GM23338 (cell line): ENCODE results near the gene NTN4.

Source experiments
- CREB1 ChIP-seq: fragments of 250-450 bp; sonication (Bioruptor Pico); IDR thresholded peaks from 2 replicates; pipeline ENCODE4 v1.5.0; 2020; ENCODE audit warnings: low read depth, mild to moderate bottlenecking, moderate library complexity
- CTCF ChIP-seq, 2 experiments: fragments of 200-600 bp in 1 of 2; sonication (generic) in 1 of 2; conservative IDR thresholded peaks; 2 replicates each; pipeline versions ENCODE4 v1.5.1 to v1.6.1; 2016 to 2017; ENCODE audit warnings: antibody characterized with exemption in 2 of 2, low read depth in 2 of 2, mild to moderate bottlenecking in 2 of 2, moderate library complexity in 1 of 2
- EZH2 ChIP-seq: fragments of 200-600 bp; sonication (generic); IDR thresholded peaks from one replicate; pipeline ENCODE4 v1.8.0; 2017; ENCODE audit warnings: antibody characterized with exemption, mild to moderate bottlenecking, low read depth; ENCODE audit not compliant: unreplicated experiment
- REST ChIP-seq: IDR thresholded peaks from one replicate; pipeline ENCODE4 v1.6.1; 2018; ENCODE audit warnings: antibody characterized with exemption; ENCODE audit not compliant: unreplicated experiment
- ZNF114 ChIP-seq: fragments of 250-450 bp; sonication (Bioruptor Pico); IDR thresholded peaks from 2 replicates; pipeline ENCODE4 v1.5.0; 2020; ENCODE audit warnings: mild to moderate bottlenecking, moderate library complexity

- TF ChIP-seq CTCF (conservative IDR thresholded peaks at IDR 0.05; ENCODE audit: low read depth in 2 of 2) = no peak
- TF ChIP-seq CREB1 (CRISPR knock-in tag) = no peak
- no peak for TF ChIP-seq EZH2
- TF ChIP-seq ZNF114 (CRISPR knock-in tag) = no peak
- no peak for TF ChIP-seq REST
These were observed 182.1 kb downstream of the NTN4 start for GRCh38 chr12:95608252-95609033.
